Measurements from ENCODE around the gene PIK3CD.

The PIK3CD gene

GRCh38 chr1:9726406-9726805 is 74.9 kb downstream of the PIK3CD start:
- no peak for TF ChIP-seq CTCF (IDR thresholded peaks at IDR 0.05; ENCODE audit: low read depth, low read length)
- no peak for DNase-seq (ENCODE audit: extremely low read depth, low read depth)

- DNase-seq (ENCODE audit: extremely low read depth, low read depth): no peak
- no peak for TF ChIP-seq CTCF (IDR thresholded peaks at IDR 0.05; ENCODE audit: low read depth, low read length)
Observed at GRCh38 chr1:9726905-9727595, 75.5 kb downstream of the PIK3CD start.

- DNase-seq (ENCODE audit: extremely low read depth, low read depth): no peak
- no peak for TF ChIP-seq CTCF (IDR thresholded peaks at IDR 0.05; ENCODE audit: low read depth, low read length)
Observed at GRCh38 chr1:9728451-9729295, 77.1 kb downstream of the PIK3CD start.

- no peak for DNase-seq (ENCODE audit: extremely low read depth, low read depth)
- no peak for TF ChIP-seq CTCF (IDR thresholded peaks at IDR 0.05; ENCODE audit: low read depth, low read length)
Observed at GRCh38 chr1:9729523-9729922, 78.0 kb downstream of the PIK3CD start.

- no peak for TF ChIP-seq CTCF (IDR thresholded peaks at IDR 0.05; ENCODE audit: low read depth, low read length)
- no peak for DNase-seq (ENCODE audit: extremely low read depth, low read depth)
Observed at GRCh38 chr1:9730096-9730901, 78.8 kb downstream of the PIK3CD start.

- TF ChIP-seq CTCF (IDR thresholded peaks at IDR 0.05; ENCODE audit: low read depth, low read length): no peak
- no peak for DNase-seq (ENCODE audit: extremely low read depth, low read depth)
Observed at GRCh38 chr1:9731051-9731537, 79.6 kb downstream of the PIK3CD start.
